GM06990 (cell line): ENCODE measurements around the gene UPF3B.

Experiments
- DNase-seq: peaks from one replicate; pipeline ENCODE4 v3.0.0-alpha.2; 2011; ENCODE audit not compliant: insufficient read length; ENCODE audit errors: extremely low read depth
- H3K27me3 ChIP-seq: replicated peaks from 2 replicates; pipeline ENCODE4 v1.6.0; 2011; ENCODE audit warnings: low read length; ENCODE audit not compliant: control insufficient read depth, insufficient read depth
- H3K36me3 ChIP-seq: 2 replicates; pipeline ENCODE4 v1.5.1; 2011; ENCODE audit warnings: low read length; ENCODE audit not compliant: control insufficient read depth, insufficient read depth
- H3K4me3 ChIP-seq: replicated peaks from 2 replicates; pipeline ENCODE4 v1.5.1; 2011; ENCODE audit warnings: low read depth, mild to moderate bottlenecking, control low read depth, low read length
- CTCF ChIP-seq: IDR thresholded peaks from 2 replicates; pipeline ENCODE4 v1.5.1; 2011; ENCODE audit warnings: low read length, control low read depth, mild to moderate bottlenecking, inconsistent platforms; ENCODE audit not compliant: insufficient read depth, poor library complexity, severe bottlenecking

Gene UPF3B

GRCh38 chrX:119802546-119802945 lies 50.2 kb downstream of the UPF3B start:
- Histone ChIP-seq H3K36me3 (no peaks in the 10 kb centered on the region), H3K4me3 (no peak overlapping the region), H3K27me3 (no peaks in the 10 kb centered on the region)
- no peak for DNase-seq
- no peak for TF ChIP-seq CTCF

GRCh38 chrX:119801253-119802221 lies 51.2 kb downstream of the UPF3B start:
- TF ChIP-seq CTCF = no peak
- no peak for DNase-seq
- H3K4me3 ChIP-seq = no peak overlapping the region
- no peaks in the 10 kb centered on the region for H3K36me3 ChIP-seq
- no peaks in the 10 kb centered on the region for H3K27me3 ChIP-seq

GRCh38 chrX:119791437-119792231 lies 61.1 kb downstream of the UPF3B start, which contains the start of gene RPL39:
Gene RPL39, minus strand, starts transcription at chrX:119791630. Its CDS starts 54 bp downstream, at chrX:119791576.
- no peak for TF ChIP-seq CTCF
- DNase-seq = peak; percentile 86

GRCh38 chrX:119790977-119791436 lies 61.8 kb downstream of the UPF3B start:
- no peaks in the 10 kb centered on the region; the same call in 1 of the 2 replicates for H3K36me3 ChIP-seq
- peak; percentile 23 for TF ChIP-seq CTCF
- no peaks in the 10 kb centered on the region for H3K27me3 ChIP-seq
- no peak for DNase-seq
- H3K4me3 ChIP-seq = peak overlapping the region; percentile 79

More at GRCh38 chrX:119791437-119792231, 61.1 kb downstream of the UPF3B start, which contains the start of gene RPL39:
- H3K36me3 ChIP-seq = no peaks in the 10 kb centered on the region; the same call in 1 of the 2 replicates
- peak within 1 kb of the TSS; percentile 79 for H3K4me3 ChIP-seq
- H3K27me3 ChIP-seq = no peaks in the 10 kb centered on the region

GRCh38 chrX:119784747-119785446 lies 67.9 kb downstream of the UPF3B start:
- peak; percentile 90 for TF ChIP-seq CTCF
- no peak overlapping the region for H3K4me3 ChIP-seq
- peak; percentile 33 for DNase-seq
- no peaks in the 10 kb centered on the region for H3K27me3 ChIP-seq
- peaks cover 3% of the 10 kb centered on the region for H3K36me3 ChIP-seq
